Stimulated activated CD8-positive, alpha-beta memory T cell treated with anti-CD3 and anti-CD28 coated beads, Interleukin-12 subunit alpha, Interleukin-12 subunit beta, amount 100 ng/mL, for 4 hours (primary cell): ENCODE measurements around the gene AKR1C1.
"Not testable (repeated sequence)": the region's sequence is repeated elsewhere in the genome, so short reads cannot be mapped to it uniquely, and the experiment has no call there.

Source experiments
- DNase-seq: peaks from one replicate; pipeline ENCODE4 v3.0.0-alpha.2; 2020; ENCODE audit warnings: low read depth

Gene AKR1C1

DNA sequence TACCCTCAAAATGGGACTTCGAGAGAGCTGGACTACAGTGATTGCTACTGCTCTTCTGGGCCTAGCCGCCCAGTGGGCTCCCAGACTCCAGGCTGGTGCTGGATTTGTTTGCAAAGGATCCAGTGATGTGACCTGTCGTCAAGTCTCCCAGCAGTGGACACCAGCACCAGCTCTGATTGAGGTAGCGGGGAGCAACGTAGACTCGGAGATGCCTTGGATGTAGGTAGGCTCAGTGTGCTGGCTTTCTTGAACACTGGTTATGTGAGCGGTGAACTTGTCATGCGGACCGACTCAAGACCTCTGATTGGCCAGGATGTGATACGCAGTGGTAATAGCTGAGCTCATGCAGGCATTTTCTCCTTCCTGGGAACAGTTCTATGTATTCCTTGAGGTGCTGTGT is 21.0 kb downstream of the AKR1C1 start:
- DNase-seq: no peak

DNA sequence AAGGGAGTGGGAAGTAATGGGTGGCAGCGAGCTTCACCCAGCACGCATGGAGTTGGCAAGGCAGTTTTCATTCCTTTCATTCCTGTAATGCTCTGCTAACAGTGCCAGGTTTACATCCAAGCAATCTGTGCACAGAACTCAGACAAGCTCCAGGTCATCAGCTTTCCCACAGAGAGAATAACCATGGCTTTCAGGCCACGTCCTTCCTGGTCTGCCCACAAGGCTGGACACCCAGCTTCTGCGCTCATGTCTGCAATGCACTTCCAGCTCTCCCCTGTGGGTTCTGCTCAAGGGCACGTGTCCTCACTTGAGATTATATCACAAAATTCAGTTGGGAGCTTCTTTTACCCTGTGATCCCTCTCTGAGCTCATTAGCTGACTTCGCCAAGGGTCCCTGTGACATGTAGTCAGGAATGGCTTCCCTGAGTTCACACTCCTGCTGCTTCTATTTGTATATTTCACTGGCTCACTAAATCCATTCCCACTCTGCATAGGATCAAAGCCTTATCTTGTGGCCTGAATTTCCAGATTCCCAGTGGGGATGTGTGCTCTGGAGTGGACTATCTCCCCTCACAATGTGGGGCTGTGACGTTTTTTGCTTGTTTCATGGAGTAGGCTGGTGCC is 21.9 kb downstream of the AKR1C1 start:
- DNase-seq: no peak

DNA sequence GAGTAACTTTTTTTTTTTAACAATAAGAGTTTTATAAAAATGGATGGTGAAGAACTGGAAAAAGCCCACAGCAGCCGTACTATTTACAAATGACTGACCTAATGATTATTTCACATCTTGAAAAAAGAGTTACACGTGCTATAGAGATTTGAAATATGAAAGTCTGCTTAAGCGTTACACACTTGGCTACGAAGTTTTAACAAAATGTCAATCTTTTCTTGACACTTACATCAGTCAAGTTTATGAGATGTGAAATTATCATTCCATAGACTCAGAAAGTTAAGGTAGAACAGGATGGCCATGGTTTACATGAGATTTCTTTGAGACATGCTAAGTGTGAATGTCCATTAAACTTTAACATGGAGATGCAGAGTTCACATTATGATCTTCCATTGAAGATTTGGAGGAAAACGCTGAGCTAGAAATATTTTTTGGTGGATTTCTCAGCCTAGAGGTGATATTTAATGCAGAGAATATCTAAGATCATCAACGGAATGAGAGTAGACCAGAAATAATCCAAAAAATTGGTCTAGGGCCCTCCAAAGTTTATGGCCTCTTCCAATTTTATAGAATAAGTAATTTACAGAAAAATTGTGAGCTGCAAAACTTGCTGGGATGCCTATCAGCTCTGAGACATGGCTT is 24.9 kb downstream of the AKR1C1 start:
- DNase-seq: not testable (repeated sequence)

DNA sequence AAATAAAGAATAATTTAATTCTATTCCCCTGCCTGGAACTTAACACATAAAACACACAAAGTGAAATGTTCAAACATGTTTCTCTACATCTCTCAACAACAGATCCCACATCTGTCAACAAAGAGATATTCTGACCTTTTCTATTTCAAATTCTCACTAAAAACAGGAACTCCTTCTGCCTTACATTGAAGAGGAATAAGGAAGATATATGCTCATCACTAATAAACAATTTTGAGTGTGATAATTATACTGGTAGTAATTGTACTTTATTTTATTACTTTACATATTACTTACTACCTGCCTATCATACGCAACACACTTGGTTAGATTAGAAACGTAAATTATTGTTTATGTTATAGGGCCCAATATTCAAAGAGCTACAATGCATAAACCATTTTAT is 27.0 kb downstream of the AKR1C1 start:
- no peak for DNase-seq

DNA sequence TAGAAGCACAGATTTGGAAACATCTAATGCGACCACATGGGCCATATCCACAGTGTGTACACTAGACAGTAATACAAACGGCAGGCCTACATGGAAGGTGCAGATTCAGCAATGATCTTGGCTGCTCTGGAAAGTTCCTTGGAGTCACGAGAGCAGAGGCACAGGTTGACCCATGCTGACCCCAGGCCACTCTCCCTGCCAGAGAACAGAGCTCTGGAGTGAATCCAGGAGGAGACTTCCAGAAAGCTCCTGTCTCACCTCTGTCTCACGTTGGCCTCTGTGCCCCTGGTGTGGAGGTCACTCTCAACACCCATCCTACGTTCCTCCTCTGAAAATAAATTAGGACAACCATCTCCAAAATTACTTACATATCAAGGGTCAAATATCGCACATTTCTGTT is 28.2 kb downstream of the AKR1C1 start:
- DNase-seq: not testable (repeated sequence)

DNA sequence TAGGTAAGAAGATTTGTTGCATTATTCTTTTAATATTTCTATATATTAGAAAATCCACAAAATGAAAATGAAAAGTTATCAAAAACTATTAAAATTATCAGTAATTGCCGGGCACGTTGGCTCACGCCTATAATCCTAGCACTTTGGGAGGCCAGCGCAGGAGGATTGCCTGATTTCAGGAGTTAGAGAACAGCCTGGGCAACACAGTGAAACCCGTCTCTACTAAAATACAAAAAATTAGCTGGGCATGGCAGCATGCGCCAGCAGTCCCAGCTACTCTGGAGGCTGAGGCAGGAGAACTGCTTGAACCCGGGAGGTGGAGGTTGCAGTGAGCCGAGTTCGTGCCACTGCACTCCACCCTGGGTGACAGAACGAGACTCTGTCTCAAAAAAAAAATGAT is 29.3 kb downstream of the AKR1C1 start:
- DNase-seq: not testable (repeated sequence)

DNA sequence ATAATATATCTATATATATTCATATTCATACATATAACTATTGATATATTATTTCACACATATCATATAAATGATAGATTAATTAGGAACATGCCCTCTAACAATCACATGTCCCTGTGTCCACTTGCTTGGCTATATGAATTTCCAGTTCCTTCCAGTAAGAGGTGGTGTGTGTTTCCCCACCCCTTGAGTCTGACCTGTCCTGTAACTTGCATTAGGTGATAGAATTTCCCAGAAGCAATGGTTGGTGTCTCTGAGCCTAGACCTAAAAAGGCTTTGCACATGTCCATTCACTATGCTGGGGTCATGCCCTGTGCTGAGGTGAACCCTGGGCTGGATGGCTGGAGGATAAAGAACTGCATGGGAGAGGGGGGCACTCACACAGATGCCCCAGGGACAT is 31.0 kb downstream of the AKR1C1 start:
- DNase-seq: not testable (repeated sequence)

DNA sequence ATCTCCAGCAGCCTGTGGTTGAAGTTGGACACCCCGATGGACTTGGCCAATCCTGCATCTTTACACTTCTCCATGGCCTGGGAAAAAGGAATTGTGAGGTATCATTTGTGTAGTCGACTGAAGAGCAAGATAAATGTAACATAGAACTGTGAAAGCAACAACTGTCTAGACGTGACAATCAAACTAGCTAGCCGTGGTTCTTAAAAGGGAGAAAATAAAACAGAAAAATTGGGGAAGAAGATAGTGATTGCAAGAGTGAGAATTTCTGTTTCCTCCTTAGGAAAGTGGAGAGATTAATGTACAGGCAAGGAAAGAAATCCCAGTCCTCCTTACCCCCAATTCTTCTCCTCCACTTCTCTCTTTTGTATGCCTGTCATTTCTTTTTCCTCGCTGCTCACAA is 35.5 kb downstream of the AKR1C1 start:
- no peak for DNase-seq

DNA sequence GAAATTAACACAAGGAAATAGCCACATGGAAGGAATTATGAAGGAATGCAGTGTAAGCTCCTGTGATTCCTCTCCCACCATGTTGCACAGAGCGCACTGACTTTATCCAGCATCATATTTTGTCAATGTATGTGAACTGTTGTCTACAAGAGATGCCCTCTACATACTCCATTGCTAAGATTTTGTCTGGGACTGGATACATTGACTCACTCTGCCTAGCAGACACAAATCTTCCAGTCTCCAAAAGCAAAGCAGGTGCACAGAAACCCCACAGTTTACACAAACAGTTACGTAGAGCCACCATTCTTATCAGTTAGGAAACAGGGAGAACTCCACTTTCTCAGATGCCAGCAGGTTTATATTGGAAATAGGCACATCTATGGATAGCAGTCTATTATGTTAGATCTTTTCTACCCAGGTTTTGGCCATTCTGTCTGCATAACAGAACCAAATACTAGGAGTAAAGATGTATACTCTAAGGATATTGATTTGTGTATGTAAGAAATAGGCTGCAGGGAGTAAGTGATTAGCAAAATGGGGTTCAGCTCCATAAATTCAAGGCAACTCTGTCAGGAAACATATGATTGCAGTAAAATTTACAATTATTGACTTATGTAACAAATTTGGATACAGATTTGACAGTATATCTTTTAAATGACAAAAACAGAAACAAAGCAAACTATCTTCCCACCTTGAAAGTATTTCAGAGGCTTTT is 39.0 kb downstream of the AKR1C1 start:
- no peak for DNase-seq

DNA sequence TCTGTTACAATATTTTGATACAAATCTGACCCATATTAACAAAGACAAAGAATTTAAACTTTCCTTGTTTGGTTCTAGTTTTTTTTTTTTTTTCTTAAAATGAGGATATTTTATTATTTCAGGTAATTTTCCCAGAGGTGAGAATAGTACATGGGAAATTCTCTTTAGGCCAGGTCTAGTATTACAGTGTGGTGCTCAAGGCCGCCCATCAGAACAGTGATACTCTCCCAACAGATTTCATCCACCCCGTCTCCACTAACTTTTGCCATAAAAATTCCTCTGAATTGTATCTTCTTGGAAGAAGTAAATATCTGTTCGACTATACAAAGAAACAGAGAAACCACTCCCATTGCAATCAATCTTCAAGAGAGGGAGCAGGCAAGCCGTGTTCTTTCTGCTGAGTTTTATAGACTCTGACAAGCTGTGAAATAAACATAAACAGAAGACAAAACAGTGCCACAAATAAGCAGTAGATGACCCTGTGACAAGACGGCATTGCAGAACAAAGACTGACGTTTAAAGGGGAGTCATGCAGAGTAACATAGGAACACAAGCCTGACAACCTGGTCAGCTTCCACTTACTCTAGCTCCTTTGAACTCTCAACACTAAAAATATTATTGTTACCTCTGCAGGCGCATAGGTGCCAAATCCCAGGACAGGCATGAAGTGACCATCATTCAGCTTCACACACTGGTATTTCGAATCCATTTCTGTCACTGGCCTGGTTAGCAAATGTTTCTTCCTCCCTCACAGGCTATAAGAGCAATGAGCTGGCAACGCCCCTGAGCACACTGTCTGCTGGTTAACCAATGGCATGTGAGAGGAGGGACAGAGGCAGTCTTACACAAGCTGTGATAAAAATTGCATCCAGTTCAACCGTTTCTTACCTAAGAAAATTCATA is 40.2 kb downstream of the AKR1C1 start, which contains the start of gene AKR1C2:
AKR1C2 (minus strand) TSS at position 731 of the 903 bp plus-strand sequence; CDS start at position 709, 22 bp downstream.
- DNase-seq: not testable (repeated sequence)

DNA sequence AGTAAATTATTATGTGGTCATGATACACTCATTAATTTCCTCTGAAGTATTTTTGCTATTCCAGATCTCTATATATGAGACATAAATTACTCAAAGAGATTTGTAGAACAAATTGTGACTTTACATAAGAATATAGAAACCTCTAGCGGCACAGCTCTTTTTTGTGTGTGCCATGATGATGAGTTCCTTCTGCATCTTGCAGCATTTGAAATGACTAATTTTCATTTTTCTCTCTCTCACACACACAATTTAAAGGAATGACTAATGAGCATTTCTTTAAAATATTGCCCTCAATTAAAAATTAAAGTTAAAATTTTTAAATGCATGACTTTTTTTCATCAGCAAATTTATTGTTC is 40.8 kb downstream of the AKR1C1 start:
- not testable (repeated sequence) for DNase-seq

DNA sequence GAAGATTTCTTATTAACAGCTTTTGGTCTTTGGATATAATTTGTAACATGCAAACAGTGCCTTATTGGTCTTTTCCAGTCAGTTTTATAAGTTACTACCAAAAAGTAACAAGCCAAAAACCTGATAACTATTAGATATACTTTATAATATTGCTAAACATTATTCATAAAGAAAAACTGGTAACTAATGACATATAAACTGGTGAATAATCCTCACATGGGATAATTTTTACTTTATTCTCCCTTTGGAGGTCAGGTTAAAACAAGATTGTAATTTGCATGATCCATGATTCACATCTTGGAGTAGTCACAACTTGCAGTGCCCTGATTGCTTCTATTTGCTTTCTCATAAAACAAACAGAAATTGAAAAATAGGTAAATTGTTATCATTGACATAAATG is 41.3 kb downstream of the AKR1C1 start:
- not testable (repeated sequence) for DNase-seq

DNA sequence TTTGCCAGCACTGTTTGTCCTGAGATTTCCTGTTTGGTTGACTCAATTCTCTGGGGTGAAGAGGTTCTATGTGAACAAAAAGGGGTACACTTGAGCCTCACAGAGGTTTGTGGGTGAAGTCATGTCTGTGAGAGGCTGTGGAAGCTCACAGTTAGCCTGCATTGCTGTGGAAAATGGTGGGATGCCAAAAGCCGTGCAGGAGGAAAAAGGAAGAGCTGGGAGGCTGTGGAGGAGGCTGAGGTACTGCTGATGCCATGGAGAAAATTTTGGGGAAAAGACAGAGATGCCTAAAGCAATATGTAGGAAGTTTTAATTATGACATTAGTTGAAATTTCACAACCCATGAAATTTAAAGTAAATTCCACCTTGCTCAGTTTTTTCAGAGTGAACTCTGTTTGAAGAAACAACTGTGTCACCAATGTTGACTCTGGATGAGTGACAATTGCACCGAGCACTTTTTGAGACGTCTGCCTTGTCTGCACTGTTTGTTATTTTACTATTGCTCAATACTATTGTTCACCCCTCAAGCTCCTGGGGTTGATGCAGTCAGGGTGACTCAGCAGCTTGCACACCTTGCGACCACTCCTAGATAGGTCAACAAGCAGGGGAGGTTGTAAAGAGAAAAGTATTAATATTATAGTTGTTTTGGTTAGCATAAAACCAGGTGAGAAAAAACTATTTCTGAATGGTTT is 45.8 kb downstream of the AKR1C1 start:
- DNase-seq: not testable (repeated sequence)

DNA sequence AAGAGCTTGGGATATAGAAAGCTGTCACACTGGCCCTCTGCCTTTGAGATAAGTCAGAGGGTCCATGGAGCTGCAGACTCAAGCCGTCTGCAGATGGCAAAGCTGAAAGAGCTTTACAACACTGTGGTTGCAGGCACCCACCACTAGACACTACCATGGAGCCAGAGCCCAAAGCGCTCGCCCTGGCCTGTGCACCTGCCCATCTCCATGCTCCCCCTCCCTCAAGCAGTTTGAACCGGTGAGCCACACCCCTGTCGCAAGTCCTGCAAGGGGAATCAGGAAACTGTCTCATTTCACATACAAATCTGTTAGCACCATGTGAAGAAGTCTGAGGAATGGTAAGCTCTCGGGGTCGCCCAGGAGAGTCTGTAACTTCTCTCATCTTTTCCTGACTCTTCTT is 46.8 kb downstream of the AKR1C1 start:
- not testable (repeated sequence) for DNase-seq

DNA sequence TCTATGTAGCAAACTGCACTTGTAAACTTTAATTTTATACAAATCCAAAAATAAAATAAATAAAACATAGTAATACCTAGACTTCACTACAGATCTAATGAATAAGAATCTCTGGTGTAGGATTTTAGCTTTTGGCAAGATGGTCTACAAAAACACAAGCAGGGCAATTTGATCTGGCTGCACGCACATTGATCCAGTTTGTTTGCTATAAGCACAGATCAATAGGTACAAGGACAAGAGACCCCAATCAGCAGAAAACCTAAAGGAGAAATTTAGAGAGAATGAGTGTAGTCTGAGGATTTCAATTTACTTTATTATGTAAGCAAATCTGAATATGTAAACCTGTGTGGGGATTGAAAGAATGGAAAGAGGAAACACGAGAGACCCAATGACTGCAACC is 48.2 kb downstream of the AKR1C1 start:
- DNase-seq: not testable (repeated sequence)

DNA sequence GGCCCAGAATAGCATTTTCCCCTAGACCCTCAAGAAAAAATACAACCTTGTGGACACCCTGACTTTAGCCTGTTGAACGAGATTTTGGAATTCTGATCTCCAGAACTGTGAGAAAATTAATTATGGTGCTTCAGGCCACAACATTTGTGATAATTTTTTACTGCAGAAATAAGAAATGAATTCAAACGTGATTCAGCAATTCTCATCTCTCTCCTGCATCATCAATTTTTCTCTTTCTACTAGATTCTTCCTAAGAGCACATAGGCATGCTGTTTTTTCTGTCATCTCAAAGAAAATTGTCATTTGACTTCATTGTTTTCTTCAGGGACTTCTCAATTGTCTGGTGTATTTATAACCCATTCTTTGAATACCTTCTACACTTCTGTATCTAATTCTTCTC is 49.4 kb downstream of the AKR1C1 start:
- no peak for DNase-seq

DNA sequence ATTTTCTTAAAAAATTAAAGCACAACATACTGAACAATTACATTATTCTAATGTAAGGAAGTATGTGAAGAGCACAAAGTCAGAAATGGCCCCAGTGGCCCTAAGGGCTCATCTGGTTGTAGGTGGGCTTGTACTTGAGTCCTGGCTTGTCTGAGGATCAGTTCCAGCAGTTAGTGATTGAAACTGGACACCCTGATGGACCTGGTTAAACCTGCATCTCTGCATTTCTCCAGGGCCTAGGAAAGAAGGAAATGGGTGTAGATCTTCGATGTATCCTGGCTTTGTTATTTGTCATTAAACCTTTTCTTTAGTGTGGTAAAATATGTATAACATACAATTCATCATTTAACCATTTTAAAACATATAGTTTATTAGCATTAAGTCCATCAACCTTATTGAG is 50.2 kb downstream of the AKR1C1 start:
- no peak for DNase-seq

DNA sequence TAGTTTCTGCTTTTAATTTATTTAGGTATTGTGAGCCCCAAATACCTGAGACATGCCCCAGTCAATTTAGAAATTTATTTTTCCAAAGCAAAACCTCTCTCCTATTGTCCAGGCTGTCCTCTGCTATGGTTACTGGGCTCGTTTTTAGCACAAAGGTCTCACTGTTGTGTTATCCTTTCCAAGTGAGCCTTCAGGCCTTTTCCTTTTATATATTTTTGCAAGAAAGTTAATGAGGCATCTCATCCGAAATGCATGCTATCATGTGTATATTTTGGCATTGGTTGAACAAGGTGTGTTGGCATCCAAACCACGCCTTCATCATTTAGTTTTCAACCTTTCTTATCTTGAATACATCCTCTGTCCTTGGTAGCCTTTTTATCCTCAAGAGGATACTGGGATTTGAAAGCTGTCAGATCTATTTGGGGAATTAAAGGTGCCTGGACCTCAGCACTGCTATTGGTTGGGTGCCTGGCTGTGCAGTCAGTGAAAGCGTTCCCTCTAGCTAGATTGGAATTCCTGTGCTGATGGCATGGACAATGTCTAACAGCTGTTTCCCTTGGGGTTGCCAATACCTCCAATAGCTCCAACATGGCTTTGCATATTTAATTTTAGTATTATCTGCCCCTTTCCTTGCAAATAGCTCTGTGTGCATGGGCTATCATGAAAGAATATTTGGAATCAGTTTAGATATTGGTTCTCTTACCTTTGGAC is 51.1 kb downstream of the AKR1C1 start:
- DNase-seq: not testable (repeated sequence)

DNA sequence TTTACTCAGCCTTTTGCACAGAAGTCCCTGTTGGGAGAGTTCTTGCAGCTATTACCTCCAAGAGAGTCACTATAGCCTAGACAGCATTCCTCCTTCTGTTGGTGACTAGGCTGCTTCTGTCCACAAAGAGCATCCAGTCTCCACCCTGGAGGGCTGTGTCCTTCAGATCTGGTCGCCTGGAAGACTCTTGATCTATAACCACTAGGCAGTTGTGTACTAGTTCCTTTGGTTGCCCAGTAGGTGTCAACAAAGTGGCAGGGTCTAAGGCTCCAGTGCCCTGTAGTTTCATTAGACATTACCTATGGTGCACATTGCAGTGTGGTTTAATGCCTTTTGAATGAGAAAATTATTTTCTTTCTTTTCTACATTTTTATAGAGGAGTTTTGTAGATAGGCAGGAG is 51.7 kb downstream of the AKR1C1 start:
- DNase-seq: no peak

DNA sequence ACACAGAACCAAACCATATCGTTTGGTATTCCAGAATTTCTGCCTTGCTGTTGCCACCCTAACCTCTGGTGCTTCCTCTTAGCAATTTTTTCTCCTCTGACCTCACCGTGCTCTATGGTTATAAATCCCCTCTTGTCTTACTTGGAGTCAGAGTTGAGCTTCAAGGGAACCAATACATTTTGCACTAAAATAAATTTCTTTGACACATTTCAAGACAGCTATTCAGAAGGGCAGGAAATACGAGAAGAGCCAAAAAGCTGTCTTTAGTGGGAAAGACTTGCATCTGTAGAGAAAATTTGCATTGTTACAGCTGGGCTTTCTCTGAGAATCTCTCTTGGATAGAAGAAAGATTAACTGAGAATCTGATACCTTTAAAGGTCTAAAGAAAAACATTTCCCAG is 54.9 kb downstream of the AKR1C1 start:
- no peak for DNase-seq

DNA sequence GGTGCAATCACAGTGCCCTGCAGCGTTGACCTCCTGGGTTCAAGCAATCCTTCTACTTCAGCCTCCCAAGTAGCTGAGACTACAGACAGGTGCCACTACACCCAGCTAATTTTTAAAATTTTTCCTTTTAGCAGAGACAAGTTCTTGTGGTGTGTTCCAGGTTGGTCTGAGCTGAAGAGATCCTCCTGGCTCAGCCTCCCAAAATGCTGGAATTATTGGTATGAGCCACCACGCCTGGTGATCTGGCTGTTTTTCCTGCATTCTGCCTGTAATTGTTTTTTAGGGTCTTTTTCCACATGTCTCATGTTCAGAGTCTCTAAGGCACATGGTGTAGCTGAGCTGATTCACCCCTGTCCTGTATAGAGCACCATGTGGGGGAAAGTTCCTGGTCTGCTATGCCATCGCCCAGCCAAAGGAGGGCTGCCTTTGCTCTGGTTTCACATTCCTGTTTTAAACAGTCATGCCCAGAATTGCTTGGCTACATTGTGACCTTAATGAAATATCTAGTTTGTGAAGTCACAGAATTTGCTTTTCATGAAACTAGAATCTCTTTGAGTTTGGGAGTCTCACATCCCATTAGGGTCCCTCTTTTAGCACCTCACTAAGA is 55.6 kb downstream of the AKR1C1 start:
- DNase-seq: not testable (repeated sequence)
